GM18507 (cell line): ENCODE data around the gene LIPA.
A peak's percentile ranks its signal among the peaks of the same experiment; 100 is the strongest.
"Not testable (repeated sequence)": the region's sequence is repeated elsewhere in the genome, so short reads cannot be mapped to it uniquely, and the experiment has no call there.

Experiments used
- DNase-seq: peaks from one replicate; pipeline ENCODE4 v3.0.0; 2011; ENCODE audit warnings: low read depth; ENCODE audit not compliant: insufficient read length; ENCODE audit errors: extremely low spot score
- FAIRE-seq: peaks from 2 replicates; lab custom pipeline; 2011; peaks lifted over from hg19 to GRCh38; lab: Jason Lieb, UNC

Gene LIPA

GRCh38 chr10:89251409-89252224 is at the start of gene LIPA:
Gene LIPA (minus strand): TSS chr10:89251775. CDS start chr10:89247648, 4,127 bp downstream.
- DNase-seq (peak; percentile 88), FAIRE-seq (peak; percentile 99)

DNA sequence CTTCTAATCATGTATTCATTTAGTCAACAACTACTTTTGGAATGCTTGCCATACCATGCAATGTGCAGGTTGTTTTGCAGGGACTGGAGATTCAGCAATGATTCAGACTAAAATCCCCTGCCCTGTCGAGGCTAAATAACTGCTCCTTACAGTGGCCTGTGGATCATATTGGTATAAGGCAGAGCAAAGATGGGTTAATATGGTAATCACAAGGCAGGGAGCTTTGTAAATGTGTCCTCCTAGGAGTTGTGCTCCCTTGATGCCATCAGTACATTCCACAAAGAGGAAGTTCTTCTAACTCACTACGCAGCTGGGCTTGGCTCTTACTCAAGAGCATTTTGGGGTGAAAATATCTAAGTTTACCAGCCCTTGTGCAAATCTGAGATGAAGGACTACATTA is 49.7 kb upstream of the LIPA start:
- no peak for DNase-seq

DNA sequence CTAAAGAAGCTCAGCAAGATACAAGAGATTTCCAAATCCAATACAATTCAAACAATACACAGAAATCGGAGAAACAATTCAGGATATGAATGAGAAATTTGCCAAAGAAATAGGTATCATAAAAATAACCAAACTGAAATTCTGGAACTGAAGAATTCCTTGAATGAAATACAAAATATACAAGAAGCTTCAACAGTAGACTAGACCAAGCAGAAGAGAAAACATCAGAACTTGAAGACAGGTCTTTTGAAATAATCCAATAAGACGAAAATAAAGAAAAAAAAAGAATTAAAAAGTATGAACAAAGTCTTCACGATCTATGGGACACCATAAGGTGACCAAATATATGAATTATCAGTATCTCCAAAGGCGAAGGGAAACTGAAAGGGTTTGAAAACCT is 47.5 kb upstream of the LIPA start:
- FAIRE-seq (no peak), DNase-seq (no peak)

More for the DNA sequence above, 49.7 kb upstream of the LIPA start:
- FAIRE-seq, result peak; percentile 72

GRCh38 chr10:89297791-89298190 is 46.2 kb upstream of the LIPA start:
- DNase-seq (no peak), FAIRE-seq (no peak)

- DNase-seq (no peak), FAIRE-seq (no peak)
These were observed 45.8 kb upstream of the LIPA start for GRCh38 chr10:89297356-89297755.

- FAIRE-seq (peak; percentile 83), DNase-seq (no peak)
These were observed 44.7 kb upstream of the LIPA start for GRCh38 chr10:89296220-89296648.

- FAIRE-seq, result peak; percentile 71
- DNase-seq, result no peak
These were observed 44.0 kb upstream of the LIPA start for GRCh38 chr10:89295597-89295996.

DNA sequence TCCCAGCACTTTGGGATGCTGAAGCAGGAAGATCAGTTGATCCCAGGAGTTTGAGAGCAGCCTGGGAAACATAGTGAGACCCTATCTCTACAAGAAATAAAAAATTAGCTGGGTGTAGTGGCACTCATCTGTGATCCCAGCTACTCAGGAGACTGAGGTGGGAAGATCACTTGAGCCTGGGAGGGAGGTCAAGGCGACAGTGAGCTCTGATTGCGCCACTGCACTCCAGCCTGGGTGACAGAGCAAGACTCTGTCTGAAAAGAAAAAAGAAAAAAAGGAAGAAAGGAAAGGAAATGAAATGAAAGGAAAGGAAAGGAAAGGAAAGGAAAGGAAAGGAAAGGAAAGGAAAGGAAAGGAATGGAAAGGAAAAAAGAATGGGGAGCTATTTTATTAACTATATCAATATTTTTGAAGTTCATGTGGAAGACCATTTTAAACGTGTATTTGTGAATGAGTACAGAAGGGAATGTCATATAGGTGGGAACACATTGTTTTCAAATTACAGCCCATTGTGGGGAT is 43.2 kb upstream of the LIPA start:
- FAIRE-seq (no peak), DNase-seq (no peak)

DNA sequence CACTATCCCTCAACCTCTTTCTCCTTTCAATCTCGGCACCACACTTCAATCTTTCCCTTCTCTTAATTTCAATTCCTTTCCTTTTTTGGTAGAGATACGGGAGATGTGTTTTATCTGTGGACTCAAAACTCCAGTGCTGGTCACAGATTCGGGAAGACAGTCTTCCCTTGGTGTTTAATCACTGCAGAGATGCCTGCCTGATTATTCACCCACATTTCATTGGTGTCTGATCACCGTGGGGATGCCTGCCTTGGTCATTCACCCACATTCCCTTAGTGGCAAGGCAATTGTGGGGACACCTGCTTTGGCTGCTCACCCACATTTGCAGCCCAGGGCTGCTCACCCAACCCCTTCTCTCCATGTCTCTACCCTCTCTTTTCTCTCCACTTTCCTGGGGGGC is 33.7 kb upstream of the LIPA start:
- not testable (repeated sequence) for DNase-seq, FAIRE-seq

GRCh38 chr10:89284711-89285110 is 33.1 kb upstream of the LIPA start:
- DNase-seq, FAIRE-seq: not testable (repeated sequence)

DNA sequence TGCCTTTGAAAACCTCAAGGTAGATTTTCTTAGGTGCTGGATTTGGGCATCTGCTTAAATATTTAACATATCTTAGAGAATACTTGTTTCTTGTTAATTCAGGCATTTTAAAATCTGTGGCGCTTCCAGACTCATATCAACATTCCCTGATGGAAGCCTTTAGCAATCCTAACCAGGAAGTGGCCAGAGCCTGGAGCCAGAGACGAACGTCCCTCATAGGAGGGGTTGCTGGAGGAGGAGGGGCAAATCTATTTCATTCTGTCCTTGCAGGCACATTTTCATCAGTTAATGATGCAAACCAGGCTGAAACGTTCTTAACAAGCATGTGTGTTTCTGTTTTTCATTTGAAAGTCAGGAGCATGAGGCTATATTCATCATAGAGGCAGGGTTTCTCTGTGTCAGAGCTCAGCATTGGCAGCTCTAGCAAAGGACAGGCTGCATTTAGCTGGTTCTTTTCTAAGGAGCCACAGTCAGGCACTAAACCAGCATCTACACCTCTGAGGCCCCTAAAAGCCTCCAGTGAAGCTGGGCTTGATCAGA is 32.4 kb upstream of the LIPA start:
- DNase-seq (no peak), FAIRE-seq (no peak)

DNA sequence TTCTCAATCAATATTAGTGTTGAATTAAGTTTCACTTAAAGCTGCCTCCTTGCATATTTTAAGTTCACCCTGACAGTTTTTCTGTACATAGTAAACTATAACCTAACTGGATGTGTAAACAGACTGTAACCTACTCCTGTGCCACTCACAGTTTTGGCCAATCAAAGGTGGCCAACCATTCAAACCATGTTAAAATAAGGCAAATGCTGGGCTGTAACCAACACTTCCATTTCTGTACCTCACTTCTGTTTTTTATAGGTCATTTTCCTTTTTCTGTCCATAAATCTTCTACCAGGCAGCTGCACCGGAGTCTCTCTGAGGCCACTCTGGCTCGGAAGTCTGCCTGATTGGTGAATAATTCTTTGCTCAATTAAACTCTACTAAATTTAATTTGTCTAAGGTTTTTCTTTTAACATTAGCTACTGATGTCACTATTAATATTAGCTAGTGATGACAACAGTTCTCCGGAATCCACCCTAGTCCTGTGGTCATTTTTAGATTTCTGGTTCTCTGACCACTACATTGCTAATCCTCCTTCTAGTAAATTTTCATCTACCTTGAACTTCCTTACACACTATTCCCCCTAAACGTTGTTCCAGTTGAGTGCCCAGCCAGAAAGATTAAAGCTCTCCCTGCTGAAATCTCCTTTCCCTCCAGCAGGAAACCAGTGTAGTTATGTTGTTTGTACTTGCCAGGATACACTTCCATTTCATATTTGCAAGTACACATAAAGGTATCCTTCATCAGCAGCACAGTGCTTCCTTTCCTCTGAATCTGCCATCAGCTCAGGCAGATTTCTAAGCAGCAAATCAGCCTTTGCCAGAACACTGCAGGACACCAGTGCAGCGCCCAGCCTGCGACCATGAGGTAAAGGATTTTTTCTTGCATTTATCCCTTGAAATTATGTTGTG is 31.7 kb upstream of the LIPA start:
- no peak for DNase-seq
- no peak for FAIRE-seq

- DNase-seq (no peak), FAIRE-seq (no peak)
These were observed 30.2 kb upstream of the LIPA start for GRCh38 chr10:89281606-89282395.

- no peak for FAIRE-seq
- DNase-seq, result no peak
These were observed 28.9 kb upstream of the LIPA start for GRCh38 chr10:89280508-89280907.

- no peak for FAIRE-seq
- no peak for DNase-seq
These were observed 27.9 kb upstream of the LIPA start for GRCh38 chr10:89279421-89279869.

DNA sequence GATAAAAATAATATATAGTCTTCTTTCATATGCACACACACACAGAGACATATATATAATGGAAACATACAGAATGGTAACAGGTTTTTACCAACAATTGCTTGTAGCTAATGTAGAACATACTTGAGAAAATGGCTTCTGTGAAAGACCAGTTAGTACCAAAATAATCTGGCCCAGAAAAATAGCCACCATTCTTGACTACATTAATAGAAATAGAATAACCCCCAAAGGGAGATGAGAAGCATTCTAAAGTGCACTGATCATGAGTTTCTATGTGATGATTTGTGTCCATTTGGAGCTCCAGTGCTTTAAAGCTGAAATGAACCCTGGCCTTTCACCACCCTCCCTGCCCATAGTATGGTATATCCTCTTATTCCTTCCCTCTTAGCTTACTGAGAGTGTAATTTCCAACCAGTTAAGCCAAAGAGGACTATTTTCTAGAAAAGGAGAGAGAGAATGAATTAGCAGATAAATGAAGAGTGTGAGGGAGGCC is 27.4 kb upstream of the LIPA start:
- no peak for DNase-seq
- FAIRE-seq, result no peak

DNA sequence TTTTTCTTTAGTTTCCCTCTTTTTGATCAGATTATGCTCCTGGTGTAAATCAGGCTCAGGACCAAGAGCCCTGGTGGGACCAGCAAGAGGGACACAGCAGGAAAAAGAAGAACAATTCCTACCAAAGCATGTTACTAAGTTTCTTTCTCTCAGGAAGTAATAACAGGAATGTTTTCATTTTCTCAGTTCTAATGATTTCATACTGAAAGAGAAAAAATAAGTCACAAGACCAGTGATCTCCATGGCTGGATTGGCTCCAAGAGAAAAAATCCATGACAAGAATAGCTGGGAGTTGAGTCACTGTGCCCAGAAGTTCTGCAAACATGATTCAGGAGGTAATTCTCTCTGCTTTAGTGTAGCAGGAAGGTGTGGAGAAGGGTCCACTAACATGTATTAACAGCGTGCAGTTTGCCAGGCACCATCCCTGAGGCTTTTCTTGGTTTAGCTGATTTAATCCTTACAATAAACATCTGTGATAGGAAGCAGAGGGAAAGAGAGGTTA is 26.5 kb upstream of the LIPA start:
- DNase-seq (no peak), FAIRE-seq (no peak)

GRCh38 chr10:89275383-89275782 is 23.8 kb upstream of the LIPA start:
- FAIRE-seq (no peak), DNase-seq (no peak)

DNA sequence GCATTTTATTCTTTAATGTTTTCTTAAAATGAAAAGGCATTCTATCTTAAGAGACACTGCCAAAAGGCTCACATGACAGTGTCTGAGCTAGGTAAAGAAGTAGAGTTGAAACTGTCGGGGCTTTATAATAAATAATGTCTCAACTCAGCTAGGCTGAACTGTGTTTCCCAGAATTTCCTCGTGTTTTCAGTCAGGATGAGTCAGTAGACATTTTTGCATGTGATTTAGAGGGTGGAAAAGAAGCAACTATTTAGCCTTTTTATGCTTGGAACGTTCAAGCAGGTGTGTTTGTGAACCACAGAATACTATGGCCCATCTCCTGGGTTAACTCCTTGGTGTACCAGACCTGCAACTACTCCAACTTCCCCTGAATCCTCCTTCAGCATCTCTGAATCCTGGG is 23.4 kb upstream of the LIPA start:
- DNase-seq (no peak), FAIRE-seq (no peak)
